SK-N-SH treated with all-trans-retinoic acid at 6 μM for 48 hours (cell line): ENCODE results near the gene LARGE1.

ENCODE experiments used
- CSDC2 ChIP-seq: fragments of 250-450 bp; sonication (Bioruptor Pico); IDR thresholded peaks from 2 replicates; pipeline ENCODE4 v1.5.0; 2020; ENCODE audit warnings: mild to moderate bottlenecking, moderate library complexity
- CSRNP3 ChIP-seq: fragments of 250-450 bp; sonication (Bioruptor Pico); IDR thresholded peaks from 2 replicates; pipeline ENCODE4 v1.5.1; 2021; ENCODE audit warnings: mild to moderate bottlenecking, moderate library complexity
- RARB ChIP-seq: fragments of 250-450 bp; sonication (Bioruptor Pico); IDR thresholded peaks from 2 replicates; pipeline ENCODE4 v1.8.0; 2021; ENCODE audit warnings: mild to moderate bottlenecking, moderate library complexity
- SNAI2 ChIP-seq: fragments of 250-450 bp; sonication (Bioruptor Pico); IDR thresholded peaks from 2 replicates; pipeline ENCODE4 v1.5.0; 2020; ENCODE audit warnings: mild to moderate bottlenecking, moderate library complexity
- TOX ChIP-seq: fragments of 250-450 bp; sonication (Bioruptor Pico); IDR thresholded peaks from 2 replicates; pipeline ENCODE4 v1.8.0; 2021; ENCODE audit warnings: mild to moderate bottlenecking, moderate library complexity, borderline replicate concordance
- ZNF565 ChIP-seq: fragments of 450-650 bp; formaldehyde crosslinking; conservative IDR thresholded peaks from 2 replicates; pipeline ENCODE4 v1.5.0; 2020; ENCODE audit warnings: low read depth, mild to moderate bottlenecking, moderate library complexity

DNA sequence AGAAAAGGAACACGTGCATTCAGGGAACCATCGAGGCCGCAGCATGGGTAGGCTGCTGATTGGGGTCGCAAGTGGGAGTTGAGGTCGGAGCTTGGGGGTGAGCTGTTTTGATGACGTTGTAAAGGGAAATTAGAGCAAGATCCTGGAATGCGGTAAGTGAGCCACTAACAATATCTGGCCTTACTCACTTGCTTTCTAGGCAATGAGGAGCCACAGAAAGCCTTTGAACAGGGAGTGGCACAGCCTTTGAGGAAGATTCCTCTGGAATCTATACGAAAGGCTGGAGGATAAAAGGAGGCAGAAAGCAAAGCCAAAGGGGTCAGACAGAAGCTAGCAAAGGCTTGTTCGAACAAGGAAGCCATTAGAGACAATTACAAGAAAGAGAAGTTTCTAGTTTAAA, 197.5 kb downstream of the LARGE1 start:
- TF ChIP-seq CSDC2 (CRISPR knock-in tag) (no peak), ZNF565 (CRISPR knock-in tag) (no peak), SNAI2 (no peak), RARB (CRISPR knock-in tag) (no peak), TOX (no peak), CSRNP3 (CRISPR knock-in tag) (no peak)
